Esophagus squamous epithelium (tissue), 4 donors: ENCODE measurements around the gene CDC42BPB.

Experiments
- CTCF ChIP-seq, 6 experiments: fragments of 450-650 bp in 4 of 6; fragments of 200-600 bp in 2 of 6; sonication (generic) in 2 of 6; IDR thresholded peaks; one replicate each; pipeline ENCODE4 v1.5.1; 2016 to 2019; ENCODE audit warnings: antibody characterized with exemption in 6 of 6, mild to moderate bottlenecking in 4 of 6, moderate library complexity in 4 of 6
- POLR2A ChIP-seq, 4 donors: fragments of 450-650 bp; IDR thresholded peaks; one replicate each; pipeline ENCODE4 v1.6.1; 2017; ENCODE audit warnings: antibody characterized with exemption in 4 of 4, mild to moderate bottlenecking in 4 of 4, moderate library complexity in 3 of 4

- no peak for TF ChIP-seq POLR2A (IDR thresholded peaks at IDR 0.05)
- no peak for TF ChIP-seq CTCF (IDR thresholded peaks at IDR 0.05)
These were observed 85.3 kb downstream of the CDC42BPB start for GRCh38 chr14:102971836-102972606.
